Endothelial cell (in vitro differentiated cells): ENCODE results near the gene USP3. TPM values are rescaled to one million over a fixed set of nuclear protein-coding genes. Genes with fewer than 3 reads are reported as not detected.
"Not testable (repeated sequence)": the region's sequence is repeated elsewhere in the genome, so short reads cannot be mapped to it uniquely, and the experiment has no call there.

ENCODE experiments used
- DNase-seq: peaks from one replicate; pipeline ENCODE4 v3.0.0; 2021; ENCODE audit warnings: low spot score
- H3K27ac Mint-ChIP-seq: one replicate; pipeline ENCODE4 v1.8.0; 2021; ENCODE audit warnings: mixed read lengths, inconsistent platforms; ENCODE audit not compliant: unreplicated experiment
- H3K27me3 Mint-ChIP-seq: one replicate; pipeline ENCODE4 v1.8.0; 2021; ENCODE audit warnings: mild to moderate bottlenecking, moderate library complexity, mixed read lengths, inconsistent platforms; ENCODE audit not compliant: unreplicated experiment
- H3K36me3 Mint-ChIP-seq: one replicate; pipeline ENCODE4 v1.8.0; 2021; ENCODE audit warnings: mild to moderate bottlenecking, low read depth, mixed read lengths, inconsistent platforms; ENCODE audit not compliant: unreplicated experiment
- H3K4me1 Mint-ChIP-seq: one replicate; pipeline ENCODE4 v1.8.0; 2021; ENCODE audit warnings: mild to moderate bottlenecking, mixed read lengths, inconsistent platforms; ENCODE audit not compliant: unreplicated experiment
- H3K4me3 Mint-ChIP-seq: one replicate; pipeline ENCODE4 v1.8.0; 2021; ENCODE audit warnings: mild to moderate bottlenecking, mixed read lengths, inconsistent platforms; ENCODE audit not compliant: unreplicated experiment
- H3K9me3 Mint-ChIP-seq: one replicate; pipeline ENCODE4 v1.8.0; 2021; ENCODE audit warnings: mixed read lengths, inconsistent platforms; ENCODE audit not compliant: unreplicated experiment
- total RNA-seq: library from RNA; stranded (reverse); fragmentation: NEBNext Ultra II Directional; extraction: Animal tissue kit (Norgen Biotek cat#: 25700); gene quantifications from one replicate; pipeline ENCODE4 v1.2.1, GENCODE V29; 2021; ENCODE audit not compliant: unreplicated experiment
- TF ChIP-seq, protein P1 (sequence below): fragments of 200-600 bp; sonication (generic); IDR thresholded peaks from one replicate; pipeline ENCODE4 v1.5.0; 2021; ENCODE audit warnings: antibody characterized with exemption; ENCODE audit not compliant: unreplicated experiment

The USP3 gene
- total RNA-seq, 1 donor from 2014 or later, result 33.5 TPM

DNA sequence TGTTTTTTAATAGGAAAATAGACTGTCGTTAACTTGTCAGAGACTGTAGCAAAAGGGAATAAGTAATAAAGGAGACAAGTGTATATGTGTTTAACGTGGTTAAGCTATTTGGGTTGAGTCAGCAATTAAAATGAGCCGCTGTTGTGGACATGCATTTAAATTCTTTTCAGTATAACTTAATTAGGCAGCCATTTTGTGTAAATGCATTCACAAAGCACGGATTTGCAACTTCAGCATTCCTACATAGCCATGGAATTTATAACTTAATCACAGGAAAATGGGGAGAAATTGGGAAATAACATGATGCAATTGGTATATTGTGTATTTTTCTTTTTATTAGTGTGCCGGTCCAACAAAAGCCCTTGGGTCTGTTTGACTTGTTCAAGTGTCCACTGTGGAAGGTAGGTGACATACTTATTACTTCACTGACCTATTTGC is 27.9 kb downstream of the USP3 start:
- H3K27ac Mint-ChIP-seq, result no peak overlapping the region
- H3K4me3 Mint-ChIP-seq, result no peak overlapping the region
- H3K4me1 Mint-ChIP-seq, result no peaks in the 10 kb centered on the region
- H3K9me3 Mint-ChIP-seq, result no peaks in the 10 kb centered on the region
- H3K36me3 Mint-ChIP-seq, result no peaks in the 10 kb centered on the region
- DNase-seq, result no peak
- no peaks in the 10 kb centered on the region for H3K27me3 Mint-ChIP-seq
- TF ChIP-seq, protein P1, sequence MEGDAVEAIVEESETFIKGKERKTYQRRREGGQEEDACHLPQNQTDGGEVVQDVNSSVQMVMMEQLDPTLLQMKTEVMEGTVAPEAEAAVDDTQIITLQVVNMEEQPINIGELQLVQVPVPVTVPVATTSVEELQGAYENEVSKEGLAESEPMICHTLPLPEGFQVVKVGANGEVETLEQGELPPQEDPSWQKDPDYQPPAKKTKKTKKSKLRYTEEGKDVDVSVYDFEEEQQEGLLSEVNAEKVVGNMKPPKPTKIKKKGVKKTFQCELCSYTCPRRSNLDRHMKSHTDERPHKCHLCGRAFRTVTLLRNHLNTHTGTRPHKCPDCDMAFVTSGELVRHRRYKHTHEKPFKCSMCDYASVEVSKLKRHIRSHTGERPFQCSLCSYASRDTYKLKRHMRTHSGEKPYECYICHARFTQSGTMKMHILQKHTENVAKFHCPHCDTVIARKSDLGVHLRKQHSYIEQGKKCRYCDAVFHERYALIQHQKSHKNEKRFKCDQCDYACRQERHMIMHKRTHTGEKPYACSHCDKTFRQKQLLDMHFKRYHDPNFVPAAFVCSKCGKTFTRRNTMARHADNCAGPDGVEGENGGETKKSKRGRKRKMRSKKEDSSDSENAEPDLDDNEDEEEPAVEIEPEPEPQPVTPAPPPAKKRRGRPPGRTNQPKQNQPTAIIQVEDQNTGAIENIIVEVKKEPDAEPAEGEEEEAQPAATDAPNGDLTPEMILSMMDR, result no peak

- H3K4me3 Mint-ChIP-seq, H3K27me3 Mint-ChIP-seq, H3K36me3 Mint-ChIP-seq, DNase-seq, H3K4me1 Mint-ChIP-seq, H3K9me3 Mint-ChIP-seq: not testable (repeated sequence)
- peak overlapping the region; percentile 16 for H3K27ac Mint-ChIP-seq
These were observed 30.5 kb downstream of the USP3 start for GRCh38 chr15:63534888-63535287.

DNA sequence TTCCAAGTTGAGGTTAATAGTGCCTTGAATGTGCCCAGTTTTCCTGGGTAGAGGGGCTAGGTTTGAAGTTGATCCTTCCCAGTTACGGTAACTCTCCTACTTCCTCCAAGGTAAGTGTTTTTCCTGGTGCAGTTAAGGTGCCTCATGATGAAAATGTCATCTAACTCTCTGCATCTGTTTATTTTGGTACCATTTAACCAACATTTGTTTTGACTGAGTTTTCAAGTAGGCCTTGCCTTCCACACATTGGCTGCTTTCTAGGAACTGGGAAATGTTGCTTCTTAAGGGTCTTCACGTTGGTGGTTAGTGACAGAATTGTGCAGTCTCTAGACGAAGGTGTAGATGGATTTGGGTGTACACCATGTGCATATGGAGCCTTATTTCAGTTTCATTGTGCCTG is 31.3 kb downstream of the USP3 start:
- Mint-ChIP-seq H3K4me3 (no peak overlapping the region), H3K4me1 (peaks cover 6% of the 10 kb centered on the region), H3K27ac (no peak overlapping the region), H3K9me3 (no peaks in the 10 kb centered on the region), H3K27me3 (no peaks in the 10 kb centered on the region), H3K36me3 (no peaks in the 10 kb centered on the region)
- no peak for DNase-seq
- TF ChIP-seq, protein P1, result no peak

DNA sequence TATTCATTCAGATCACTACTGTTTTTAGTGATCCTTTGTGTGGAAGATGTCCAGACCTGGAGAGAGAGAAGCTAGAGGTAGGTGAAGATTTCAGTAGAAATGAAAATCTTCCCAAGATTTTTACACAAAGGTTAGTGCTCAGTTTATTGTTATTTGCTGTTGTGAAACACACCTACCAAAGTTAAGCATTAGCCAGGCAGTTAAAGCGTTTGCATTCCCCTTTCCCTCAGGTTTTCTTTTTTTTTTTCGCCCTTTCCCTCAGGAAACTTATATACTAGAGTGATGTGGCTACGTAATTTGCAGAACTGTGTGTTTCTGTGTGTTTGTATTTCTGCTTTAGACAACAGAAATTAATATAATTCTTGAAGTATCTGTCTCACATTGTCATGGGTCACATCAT is 34.5 kb downstream of the USP3 start:
- no peaks in the 10 kb centered on the region for H3K9me3 Mint-ChIP-seq
- no peak for DNase-seq
- H3K36me3 Mint-ChIP-seq, result no peaks in the 10 kb centered on the region
- peaks cover 8% of the 10 kb centered on the region for H3K4me1 Mint-ChIP-seq
- H3K27ac Mint-ChIP-seq, result no peak overlapping the region
- no peaks in the 10 kb centered on the region for H3K27me3 Mint-ChIP-seq
- TF ChIP-seq, protein P1, result no peak
- no peak overlapping the region for H3K4me3 Mint-ChIP-seq

DNA sequence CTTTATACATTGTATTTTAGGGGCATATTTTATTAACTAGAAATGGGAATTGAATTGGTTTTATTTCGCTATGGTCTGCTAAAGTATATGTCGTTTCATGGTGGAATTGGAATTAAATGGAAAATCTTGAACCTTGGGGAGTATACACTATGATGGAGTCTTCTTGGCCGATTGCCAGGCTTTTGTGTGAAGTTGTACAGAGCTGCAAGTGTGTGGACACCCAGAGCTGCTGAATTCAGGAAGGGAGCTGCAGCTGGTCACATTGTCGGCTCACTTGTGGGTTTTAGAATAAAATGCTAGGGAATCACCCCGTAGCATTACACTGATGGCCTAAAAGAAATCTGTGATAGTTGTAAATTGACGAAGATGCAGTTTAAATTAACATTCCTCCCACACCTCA is 35.1 kb downstream of the USP3 start:
- H3K4me1 Mint-ChIP-seq, result peaks cover 12% of the 10 kb centered on the region
- no peak overlapping the region for H3K4me3 Mint-ChIP-seq
- TF ChIP-seq, protein P1, result no peak
- H3K9me3 Mint-ChIP-seq, result no peaks in the 10 kb centered on the region
- peak; percentile 11 for DNase-seq
- no peaks in the 10 kb centered on the region for H3K36me3 Mint-ChIP-seq
- H3K27me3 Mint-ChIP-seq, result no peaks in the 10 kb centered on the region
- H3K27ac Mint-ChIP-seq, result no peak overlapping the region

- no peak overlapping the region for H3K4me3 Mint-ChIP-seq
- TF ChIP-seq, protein P1, result no peak
- no peaks in the 10 kb centered on the region for H3K27me3 Mint-ChIP-seq
- DNase-seq, result no peak
- no peak overlapping the region for H3K27ac Mint-ChIP-seq
- peaks cover 15% of the 10 kb centered on the region for H3K4me1 Mint-ChIP-seq
- no peaks in the 10 kb centered on the region for H3K36me3 Mint-ChIP-seq
- H3K9me3 Mint-ChIP-seq, result no peaks in the 10 kb centered on the region
These were observed 35.6 kb downstream of the USP3 start for GRCh38 chr15:63539998-63540397.
